Measurements from ENCODE around the gene TSC2. TPM values are rescaled to one million over a fixed set of nuclear protein-coding genes. Genes with fewer than 3 reads are reported as not detected.
"Not testable (repeated sequence)": the region's sequence is repeated elsewhere in the genome, so short reads cannot be mapped to it uniquely, and the experiment has no call there.

The TSC2 gene
- total RNA-seq, 2 experiments from 2014 or later, result 87.9 to 97.4 TPM

DNA sequence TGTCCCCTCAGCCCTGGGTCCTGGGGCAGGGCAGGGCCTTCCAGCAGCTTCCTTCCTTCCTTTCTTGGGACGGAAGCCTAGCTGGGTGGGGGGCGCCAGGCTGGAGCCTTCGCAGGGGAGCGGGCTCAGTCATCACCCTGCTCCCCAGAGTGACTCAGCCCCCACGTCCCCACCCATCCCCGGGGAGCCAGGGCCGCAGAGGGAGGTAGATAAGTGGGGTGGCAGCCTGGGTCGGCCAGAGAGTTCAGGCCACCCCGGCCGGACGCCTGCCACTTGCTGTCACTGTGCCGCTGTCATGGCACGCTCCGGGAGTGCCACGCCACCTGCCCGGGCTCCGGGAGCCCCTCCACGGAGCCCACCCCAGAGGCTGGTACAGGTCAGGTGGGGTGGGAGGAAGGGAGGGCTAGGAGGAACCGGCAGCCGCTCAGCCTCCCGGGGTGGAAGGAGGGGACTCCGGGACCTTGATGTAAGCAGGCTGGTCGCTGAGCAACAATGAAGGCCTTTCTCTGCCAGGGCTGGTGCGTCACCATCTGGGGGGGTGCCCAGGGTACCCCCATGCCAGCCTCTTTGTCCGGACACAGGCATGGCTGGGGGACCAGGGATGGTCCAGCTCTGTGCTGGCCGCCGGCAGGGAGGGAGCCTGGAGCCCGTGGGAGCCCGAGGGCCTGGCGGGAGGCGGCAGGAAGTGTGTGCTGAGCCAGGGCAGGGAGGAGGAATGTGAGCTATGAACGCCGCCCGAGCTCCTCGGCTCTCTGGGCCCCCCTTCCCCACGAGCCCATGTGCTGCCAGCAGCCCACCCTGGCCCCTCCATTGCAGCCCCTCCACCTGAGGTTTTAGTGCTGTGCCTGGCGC lies 14.5 kb upstream of the TSC2 start:
- H3K27ac Mint-ChIP-seq, result no peak overlapping the region
- H3K4me1 Mint-ChIP-seq (ENCODE audit: low read depth), result peaks cover 3% of the 10 kb centered on the region
- ATAC-seq (no peak), DNase-seq (no peak)
- ChIA-PET POLR2A (no interaction called here), CTCF (interaction anchor here (1.2 kb wide), 1 partner anchor 107 kb away, joined by 6 read pairs; no protein-coding TSS in a partner anchor)
- H3K9me3 Mint-ChIP-seq (ENCODE audit: insufficient read depth), result no peaks in the 10 kb centered on the region
- H3K4me3 Mint-ChIP-seq, result peak overlapping the region; percentile 36
- H3K36me3 Mint-ChIP-seq (ENCODE audit: low read depth), result no peaks in the 10 kb centered on the region
- peaks cover 3% of the 10 kb centered on the region for H3K27me3 Mint-ChIP-seq (ENCODE audit: low read depth)

DNA sequence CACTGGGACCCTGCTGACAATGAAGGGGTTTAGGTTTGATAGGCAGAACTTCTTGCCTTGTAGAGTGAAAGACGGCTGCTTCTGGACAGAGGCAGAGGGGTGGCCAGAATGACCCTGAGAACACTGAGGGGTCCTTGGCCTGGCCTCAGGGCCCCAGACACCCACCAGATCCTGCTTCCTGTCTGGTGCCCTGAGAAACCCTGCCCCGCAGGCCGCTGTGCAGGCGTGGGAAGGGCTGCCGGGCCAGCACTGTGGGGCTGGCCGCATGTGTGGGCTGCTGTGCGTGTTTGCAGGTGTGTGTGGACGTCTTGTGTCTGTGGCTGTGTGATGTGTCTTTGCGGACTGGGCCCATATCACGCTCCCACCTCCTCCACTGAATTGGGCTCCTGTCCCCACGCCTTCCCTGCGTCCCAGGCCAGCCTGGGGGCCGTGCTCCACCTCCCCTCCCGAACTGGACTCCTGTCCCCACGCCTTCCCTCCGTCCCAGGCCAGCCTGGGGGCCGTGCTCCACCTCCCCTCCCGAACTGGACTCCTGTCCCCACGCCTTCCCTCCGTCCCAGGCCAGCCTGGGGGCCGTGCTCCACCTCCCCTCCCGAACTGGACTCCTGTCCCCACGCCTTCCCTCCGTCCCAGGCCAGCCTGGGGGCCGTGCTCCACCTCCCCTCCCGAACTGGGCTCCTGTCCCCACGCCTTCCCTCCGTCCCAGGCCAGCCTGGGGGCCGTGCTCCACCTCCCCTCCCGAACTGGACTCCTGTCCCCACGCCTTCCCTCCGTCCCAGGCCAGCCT lies 13.7 kb upstream of the TSC2 start:
- H3K4me1 Mint-ChIP-seq (ENCODE audit: low read depth); H3K36me3 Mint-ChIP-seq (ENCODE audit: low read depth); H3K27ac Mint-ChIP-seq; H3K9me3 Mint-ChIP-seq (ENCODE audit: insufficient read depth); CTCF ChIA-PET; ATAC-seq; DNase-seq; H3K27me3 Mint-ChIP-seq (ENCODE audit: low read depth); POLR2A ChIA-PET: not testable (repeated sequence)
- H3K4me3 Mint-ChIP-seq, result peak overlapping the region; percentile 36

DNA sequence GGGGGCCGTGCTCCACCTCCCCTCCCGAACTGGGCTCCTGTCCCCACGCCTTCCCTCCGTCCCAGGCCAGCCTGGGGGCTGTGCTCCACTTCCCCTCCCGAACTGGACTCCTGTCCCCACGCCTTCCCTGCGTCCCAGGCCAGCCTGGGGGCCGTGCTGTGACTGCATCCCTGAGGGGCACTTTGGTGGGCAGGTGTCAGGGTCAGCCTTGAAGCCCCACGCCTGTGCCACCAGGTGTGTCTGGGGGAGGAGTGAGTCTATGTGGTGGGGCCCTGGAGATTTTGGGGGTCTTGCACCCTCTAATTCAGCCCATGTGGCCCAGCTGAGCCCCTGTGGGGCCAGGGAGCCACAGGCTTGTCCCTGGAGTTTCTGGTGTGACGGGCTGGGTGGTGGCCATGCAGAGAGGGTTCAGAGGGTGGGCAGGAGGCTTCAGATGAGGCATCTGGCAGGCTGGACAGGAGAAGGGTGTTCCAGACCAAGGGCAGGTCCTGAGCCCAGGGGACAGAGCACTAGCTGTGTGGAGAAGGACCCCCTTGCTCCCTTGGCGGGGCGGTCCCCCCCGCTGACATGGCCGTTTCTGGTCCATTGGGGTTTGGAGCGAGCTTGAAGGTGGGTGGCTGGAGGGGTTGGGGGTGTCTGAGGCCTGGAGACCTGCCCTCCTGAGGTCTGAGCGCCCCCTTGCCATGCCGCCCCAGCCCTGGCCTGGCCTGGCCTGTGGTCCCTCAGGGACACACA lies 12.9 kb upstream of the TSC2 start:
- CTCF ChIA-PET, result no interaction called here
- no peak for DNase-seq
- no peaks in the 10 kb centered on the region for H3K9me3 Mint-ChIP-seq (ENCODE audit: insufficient read depth)

DNA sequence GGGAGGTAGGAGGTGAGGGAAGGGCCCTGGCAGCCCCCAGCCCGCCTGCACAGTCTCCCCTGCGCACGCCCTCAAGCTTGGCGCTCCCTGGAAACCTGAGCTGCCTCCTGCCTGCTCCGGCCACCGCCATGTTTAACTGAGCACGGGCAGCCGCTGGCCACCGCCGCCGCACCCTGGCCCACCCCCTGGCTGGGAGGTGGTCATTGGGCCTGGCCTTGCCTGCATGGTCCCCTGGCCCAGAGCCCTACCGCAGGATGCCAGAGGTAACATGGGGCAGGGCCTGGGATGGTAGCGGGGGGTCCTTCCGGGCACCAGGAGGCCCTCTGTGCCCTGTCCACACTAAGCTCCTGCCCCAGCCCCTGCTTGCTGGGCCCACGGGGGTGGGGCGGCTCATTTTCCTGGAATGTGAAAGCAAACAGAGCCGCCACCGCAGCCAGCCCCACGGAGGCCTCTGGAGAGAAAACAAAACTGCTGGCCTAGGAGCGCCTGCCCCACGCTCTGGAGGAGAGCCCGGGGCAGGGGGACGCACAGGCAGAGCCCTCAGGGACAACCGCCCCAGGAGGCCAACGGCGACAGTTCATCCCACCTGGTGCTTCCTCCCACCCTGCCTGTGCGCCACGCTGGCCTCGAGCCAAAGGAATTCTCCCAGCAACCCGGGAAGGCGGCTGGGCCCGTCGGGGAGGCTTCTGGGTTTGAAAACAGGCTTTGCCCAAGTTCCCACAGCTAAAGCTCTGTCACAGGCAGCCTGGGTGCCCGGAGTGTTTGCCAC lies 12.2 kb upstream of the TSC2 start:
- H3K4me3 Mint-ChIP-seq, result no peak overlapping the region
- ChIA-PET POLR2A (no interaction called here), CTCF (no interaction called here)
- peaks cover 3% of the 10 kb centered on the region for H3K4me1 Mint-ChIP-seq (ENCODE audit: low read depth)
- no peak for ATAC-seq
- H3K9me3 Mint-ChIP-seq (ENCODE audit: insufficient read depth), result no peaks in the 10 kb centered on the region
- DNase-seq, result no peak
- H3K27me3 Mint-ChIP-seq (ENCODE audit: low read depth), result no peaks in the 10 kb centered on the region
- H3K36me3 Mint-ChIP-seq (ENCODE audit: low read depth), result no peaks in the 10 kb centered on the region
- no peak overlapping the region for H3K27ac Mint-ChIP-seq

More for the DNA sequence above, 12.9 kb upstream of the TSC2 start:
- Mint-ChIP-seq H3K27me3 (ENCODE audit: low read depth) (no peaks in the 10 kb centered on the region), H3K27ac (no peak overlapping the region), H3K4me1 (ENCODE audit: low read depth) (peaks cover 3% of the 10 kb centered on the region), H3K36me3 (ENCODE audit: low read depth) (no peaks in the 10 kb centered on the region), H3K4me3 (no peak overlapping the region)
- POLR2A ChIA-PET, result no interaction called here
- no peak for ATAC-seq

DNA sequence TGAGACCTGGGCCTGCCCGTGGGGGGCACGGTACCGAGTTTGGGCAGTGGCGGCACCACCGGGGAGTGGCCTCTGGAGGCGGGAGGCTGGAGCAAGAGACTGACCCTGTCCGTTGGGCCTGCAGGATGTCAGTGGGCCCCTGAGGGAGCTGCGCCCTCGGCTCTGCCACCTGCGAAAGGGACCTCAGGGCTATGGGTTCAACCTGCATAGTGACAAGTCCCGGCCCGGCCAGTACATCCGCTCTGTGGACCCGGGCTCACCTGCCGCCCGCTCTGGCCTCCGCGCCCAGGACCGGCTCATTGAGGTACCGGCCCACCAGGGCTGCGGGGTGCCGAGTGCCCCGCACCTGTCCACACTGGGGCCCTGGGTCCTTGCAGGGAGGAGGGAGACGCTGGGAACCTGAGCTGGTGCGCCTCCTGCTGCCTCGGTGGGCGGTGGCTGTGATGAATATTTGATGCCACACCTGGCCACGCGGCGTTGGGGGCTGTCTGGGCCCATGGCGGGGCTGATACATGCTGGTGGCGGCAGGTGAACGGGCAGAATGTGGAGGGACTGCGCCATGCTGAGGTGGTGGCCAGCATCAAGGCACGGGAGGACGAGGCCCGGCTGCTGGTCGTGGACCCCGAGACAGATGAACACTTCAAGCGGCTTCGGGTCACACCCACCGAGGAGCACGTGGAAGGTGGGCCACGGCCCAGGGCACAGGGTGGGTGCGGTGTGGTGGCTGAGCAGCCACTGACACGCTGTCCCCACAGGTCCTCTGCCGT lies 11.4 kb upstream of the TSC2 start:
- no peak for ATAC-seq
- Mint-ChIP-seq H3K9me3 (ENCODE audit: insufficient read depth) (no peaks in the 10 kb centered on the region), H3K27ac (no peak overlapping the region), H3K36me3 (ENCODE audit: low read depth) (no peaks in the 10 kb centered on the region), H3K27me3 (ENCODE audit: low read depth) (no peaks in the 10 kb centered on the region), H3K4me3 (no peak overlapping the region), H3K4me1 (ENCODE audit: low read depth) (peaks cover 3% of the 10 kb centered on the region)
- ChIA-PET POLR2A (no interaction called here), CTCF (no interaction called here)
- DNase-seq, result no peak

DNA sequence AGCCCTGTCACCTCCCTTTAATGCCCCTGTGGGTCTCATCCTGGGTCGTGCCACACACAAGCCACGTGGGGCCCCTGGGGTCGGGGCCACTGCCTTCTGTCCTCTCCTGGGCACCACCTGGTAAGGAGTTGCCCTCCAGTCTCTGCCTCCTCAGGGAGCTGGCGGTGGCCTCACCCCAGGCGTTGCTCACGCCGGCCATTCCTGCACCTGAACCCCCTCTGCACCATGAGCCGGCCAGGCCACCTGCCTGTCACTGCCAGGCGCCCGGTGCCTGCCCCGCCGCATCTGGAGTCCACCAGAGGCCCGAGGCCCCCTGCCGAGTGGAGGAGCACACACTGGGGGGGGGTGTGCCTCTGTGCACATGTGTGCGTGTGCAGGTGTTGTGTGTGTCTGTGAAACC lies 10.7 kb upstream of the TSC2 start:
- H3K4me3 Mint-ChIP-seq, result no peak overlapping the region
- ATAC-seq, result no peak
- DNase-seq, result no peak
- H3K4me1 Mint-ChIP-seq (ENCODE audit: low read depth), result peaks cover 3% of the 10 kb centered on the region
- ChIA-PET POLR2A (no interaction called here), CTCF (no interaction called here)
- no peaks in the 10 kb centered on the region for H3K36me3 Mint-ChIP-seq (ENCODE audit: low read depth)
- no peak overlapping the region for H3K27ac Mint-ChIP-seq
- no peaks in the 10 kb centered on the region for H3K27me3 Mint-ChIP-seq (ENCODE audit: low read depth)
- H3K9me3 Mint-ChIP-seq (ENCODE audit: insufficient read depth), result no peaks in the 10 kb centered on the region

DNA sequence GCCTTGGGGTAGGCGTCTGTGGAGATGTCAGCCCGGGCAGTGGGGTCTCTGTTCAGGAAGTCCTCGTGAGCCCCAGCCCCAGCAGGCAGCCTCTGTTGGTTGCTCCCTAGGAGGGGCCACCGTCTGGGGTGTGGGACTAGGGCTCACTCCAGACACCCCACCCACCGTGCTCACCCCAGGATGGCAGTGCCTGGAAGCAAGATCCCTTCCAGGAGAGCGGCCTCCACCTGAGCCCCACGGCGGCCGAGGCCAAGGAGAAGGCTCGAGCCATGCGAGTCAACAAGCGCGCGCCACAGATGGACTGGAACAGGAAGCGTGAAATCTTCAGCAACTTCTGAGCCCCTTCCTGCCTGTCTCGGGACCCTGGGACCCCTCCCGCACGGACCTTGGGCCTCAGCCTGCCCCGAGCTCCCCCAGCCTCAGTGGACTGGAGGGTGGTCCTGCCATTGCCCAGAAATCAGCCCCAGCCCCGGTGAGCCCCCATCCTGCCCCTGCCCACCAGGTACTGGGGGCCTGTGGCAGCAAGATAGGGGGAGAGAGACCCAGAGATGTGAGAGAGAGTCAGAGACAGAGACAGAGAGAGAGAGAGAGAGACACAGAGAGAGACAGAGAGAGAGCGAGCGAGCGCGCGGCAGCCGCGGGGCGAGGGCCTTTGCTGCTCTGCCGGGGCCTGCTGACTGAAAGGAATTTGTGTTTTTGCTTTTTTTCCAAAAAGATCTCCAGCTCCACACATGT lies 10.0 kb upstream of the TSC2 start:
- H3K9me3 Mint-ChIP-seq (ENCODE audit: insufficient read depth), result no peaks in the 10 kb centered on the region
- no peaks in the 10 kb centered on the region for H3K27me3 Mint-ChIP-seq (ENCODE audit: low read depth)
- no peaks in the 10 kb centered on the region for H3K36me3 Mint-ChIP-seq (ENCODE audit: low read depth)
- H3K27ac Mint-ChIP-seq, result no peak overlapping the region
- DNase-seq, result no peak
- no peak overlapping the region for H3K4me3 Mint-ChIP-seq
- H3K4me1 Mint-ChIP-seq (ENCODE audit: low read depth), result no peaks in the 10 kb centered on the region
- ATAC-seq, result no peak
- ChIA-PET POLR2A (no interaction called here), CTCF (no interaction called here)

DNA sequence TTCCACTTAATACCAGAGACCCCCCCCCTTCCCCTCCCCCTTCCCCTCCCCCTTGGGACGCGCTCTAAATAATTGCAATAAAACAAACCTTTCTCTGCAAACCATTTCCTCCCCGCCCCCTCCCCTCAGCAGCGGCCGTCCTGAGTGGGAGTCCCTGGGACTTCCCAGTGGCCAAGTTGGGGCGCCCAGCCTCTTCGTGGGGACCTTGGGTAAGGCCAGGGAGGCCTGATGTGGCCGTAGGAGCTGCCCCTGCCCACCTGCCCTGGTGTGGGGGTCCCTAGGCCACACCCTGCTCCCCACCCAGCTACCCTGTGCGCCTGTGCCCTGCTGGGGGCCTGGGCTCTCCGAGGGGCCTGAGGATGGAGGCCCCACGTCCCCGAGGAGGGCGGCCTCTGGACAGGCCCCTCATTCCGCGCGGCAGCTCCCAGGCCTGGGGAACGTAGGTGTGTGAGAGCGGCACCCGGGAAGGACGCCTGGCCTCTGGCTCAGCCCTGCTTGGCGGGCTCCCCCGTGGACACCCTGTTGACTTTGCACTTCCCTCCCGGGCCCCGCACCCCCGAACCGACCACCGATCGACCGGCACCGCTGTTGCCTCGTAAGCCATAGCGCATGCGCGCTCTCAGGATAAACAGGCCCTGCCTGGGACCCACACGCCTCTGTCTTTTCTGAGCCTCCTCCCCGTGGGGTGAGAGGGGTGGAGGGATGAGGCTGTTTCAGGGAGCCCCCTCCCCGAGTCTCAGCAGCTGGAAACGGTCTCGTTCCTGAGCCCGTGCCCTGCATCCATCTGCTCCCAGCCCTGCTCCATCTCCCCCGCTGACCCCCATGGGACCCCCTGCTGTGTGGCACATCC lies 9.2 kb upstream of the TSC2 start:
- ATAC-seq (no peak), DNase-seq (no peak)
- Mint-ChIP-seq H3K9me3 (ENCODE audit: insufficient read depth) (no peaks in the 10 kb centered on the region), H3K36me3 (ENCODE audit: low read depth) (no peaks in the 10 kb centered on the region), H3K4me1 (ENCODE audit: low read depth) (peaks cover 2% of the 10 kb centered on the region), H3K27me3 (ENCODE audit: low read depth) (no peaks in the 10 kb centered on the region), H3K27ac (no peak overlapping the region), H3K4me3 (no peak overlapping the region)
- ChIA-PET CTCF (no interaction called here), POLR2A (no interaction called here)

DNA sequence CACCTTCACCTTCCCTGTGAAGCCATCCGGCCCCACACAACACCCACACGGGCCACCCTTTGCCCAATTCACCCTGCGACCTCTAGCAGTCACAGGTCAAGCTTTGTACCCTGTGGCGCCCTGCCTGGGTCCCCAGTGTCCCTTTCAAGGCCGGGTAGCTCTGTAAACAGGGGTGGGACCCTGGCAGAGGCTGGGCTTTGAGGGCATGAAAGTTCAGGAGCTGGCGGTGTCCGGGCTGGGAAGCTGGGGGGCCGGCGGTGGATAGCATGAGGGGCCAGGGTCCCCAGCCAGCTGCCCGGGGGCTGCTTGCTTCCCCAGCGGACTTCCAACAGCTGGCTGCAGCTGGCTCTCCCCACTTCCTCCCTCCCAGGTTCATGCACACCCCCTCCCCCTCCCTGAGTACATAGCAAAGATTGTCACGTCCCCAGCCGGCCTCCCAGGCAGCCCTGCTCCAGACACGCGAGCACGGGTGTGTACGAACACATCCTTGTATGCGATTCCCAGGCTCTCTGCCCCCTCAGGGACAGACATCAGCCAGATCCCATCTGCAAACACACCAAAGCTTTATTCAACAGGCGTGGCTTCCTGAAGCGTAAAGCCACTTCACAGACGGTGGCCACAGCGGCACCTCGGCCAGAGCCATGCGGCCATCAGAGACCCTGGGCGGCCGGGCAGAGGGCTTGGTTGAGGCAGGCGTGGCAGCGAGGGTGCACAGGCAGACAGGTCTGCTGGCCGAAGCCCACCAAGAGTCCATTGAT lies 8.3 kb upstream of the TSC2 start:
- Mint-ChIP-seq H3K27me3 (ENCODE audit: low read depth) (no peaks in the 10 kb centered on the region), H3K4me3 (no peak overlapping the region), H3K4me1 (ENCODE audit: low read depth) (peaks cover 2% of the 10 kb centered on the region), H3K27ac (no peak overlapping the region), H3K9me3 (ENCODE audit: insufficient read depth) (no peaks in the 10 kb centered on the region), H3K36me3 (ENCODE audit: low read depth) (no peaks in the 10 kb centered on the region)
- POLR2A ChIA-PET, result no interaction called here
- ATAC-seq (no peak), DNase-seq (no peak)
- CTCF ChIA-PET, result no interaction called here
